GM18870 (cell line): Measurements from ENCODE around the gene NYAP2.

ENCODE experiments used
- ATAC-seq: cut with Tn5 transposase; IDR thresholded peaks from one replicate; pipeline ENCODE4 v1.9.1; 2021; ENCODE audit warnings: moderate library complexity; ENCODE audit not compliant: unreplicated experiment

The NYAP2 gene

DNA sequence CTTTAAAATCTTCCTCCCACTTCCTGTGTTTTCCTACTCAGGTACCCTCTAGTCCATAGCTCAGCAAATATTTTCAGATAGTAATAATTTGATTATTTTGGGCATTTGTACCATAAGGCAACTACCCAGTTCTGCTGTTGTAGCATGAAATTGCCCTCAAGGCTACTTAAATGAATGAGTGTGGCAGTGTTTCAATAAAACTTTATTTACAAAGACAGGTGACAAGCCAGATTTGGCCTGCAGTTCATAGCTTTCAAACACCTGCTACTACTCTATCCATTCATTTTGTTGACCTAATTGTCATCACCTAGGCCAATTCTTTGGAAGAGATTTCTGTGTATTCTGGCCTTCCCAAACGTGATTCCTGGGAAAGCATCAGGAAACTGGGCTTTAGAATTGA, 28.9 kb downstream of the NYAP2 start:
- no peak for ATAC-seq

DNA sequence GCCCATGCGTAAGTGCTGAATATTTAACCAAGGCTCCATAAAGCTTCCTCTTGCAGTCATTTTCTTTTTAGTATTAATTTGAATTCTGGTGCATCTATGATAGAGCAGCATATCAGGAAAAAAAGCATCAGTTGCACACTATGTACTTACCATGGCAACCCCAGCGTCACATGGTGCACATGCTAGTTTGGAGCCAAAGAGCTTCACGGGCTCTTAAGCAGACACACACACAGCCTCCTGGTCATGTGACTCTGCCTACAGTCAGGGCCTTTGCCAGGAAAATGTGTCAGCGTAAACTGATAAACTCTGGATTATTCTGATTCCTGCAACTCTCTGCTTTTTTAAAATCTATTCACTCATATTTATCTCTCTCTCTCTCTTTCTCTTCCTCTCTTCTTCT, 30.2 kb downstream of the NYAP2 start:
- no peak for ATAC-seq

DNA sequence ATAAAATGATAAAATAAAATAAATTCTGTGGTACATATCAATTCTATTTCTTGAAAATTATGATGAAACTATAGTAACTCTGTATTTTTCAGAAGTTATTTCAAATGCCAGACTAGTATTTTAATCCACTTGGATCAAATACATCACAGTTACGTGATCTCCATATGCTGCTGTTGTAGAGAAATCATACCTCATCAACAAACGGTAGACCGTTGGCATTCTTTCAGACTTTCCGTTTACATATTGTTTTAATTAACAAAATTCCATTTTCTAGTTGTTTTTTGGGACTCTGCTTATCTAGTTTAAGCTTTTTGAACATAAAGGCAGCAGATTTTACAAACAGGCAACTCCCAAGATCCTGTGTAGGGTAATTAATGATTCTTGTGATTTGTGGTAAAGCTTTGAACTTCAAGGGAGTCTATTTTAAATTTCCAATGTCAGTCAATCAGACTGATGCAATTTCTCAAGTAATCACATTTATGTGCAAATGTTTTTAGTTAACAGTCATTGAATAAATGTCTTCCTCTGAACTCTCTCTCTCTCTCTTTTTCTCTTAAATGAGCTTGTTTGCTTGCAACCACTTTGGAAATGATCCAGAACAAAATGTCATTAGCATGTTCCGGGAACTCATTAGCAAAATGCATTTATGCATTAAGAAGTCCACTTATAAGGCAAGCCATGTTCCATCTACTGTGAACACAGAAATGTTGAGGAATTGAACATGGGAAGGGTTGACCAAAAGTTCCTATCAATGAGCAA, 31.8 kb downstream of the NYAP2 start:
- ATAC-seq = no peak

DNA sequence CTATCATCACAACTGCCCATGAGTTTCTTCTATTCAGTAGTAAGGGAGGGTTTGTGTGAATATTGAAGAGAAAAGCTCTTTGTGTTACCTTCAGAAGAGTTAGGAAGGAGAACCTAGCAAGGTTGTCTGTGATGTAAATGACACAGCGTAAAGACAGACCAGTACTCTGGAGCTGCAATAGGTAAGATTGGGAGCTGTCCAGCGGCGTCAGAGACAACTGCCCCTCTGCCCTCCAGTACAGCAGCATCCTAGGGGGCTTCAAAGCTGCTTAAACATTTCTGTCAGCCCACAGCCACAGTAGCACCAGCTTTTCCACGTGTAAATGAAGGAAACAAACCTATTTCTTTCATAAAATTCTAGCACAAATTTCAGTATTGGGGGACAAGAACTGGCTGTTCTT, 34.5 kb downstream of the NYAP2 start:
- no peak for ATAC-seq

DNA sequence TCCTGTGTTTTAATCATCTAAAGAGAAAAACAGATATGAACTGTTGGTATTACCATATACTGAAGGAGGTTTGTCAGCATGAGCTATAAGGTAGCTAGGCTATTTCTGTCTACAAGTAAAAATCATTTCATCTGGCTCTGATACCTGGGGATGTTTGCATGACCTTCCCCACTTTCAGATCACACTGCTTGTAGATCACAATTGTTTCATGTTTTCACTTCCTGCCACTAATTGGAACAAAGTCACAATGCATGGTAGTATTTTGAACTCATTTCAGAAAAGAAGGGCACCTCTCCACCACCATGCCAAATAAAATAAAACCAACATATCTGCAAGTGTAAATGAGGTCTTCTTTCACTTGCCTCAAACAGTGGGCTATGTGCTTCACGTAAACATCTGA, 37.8 kb downstream of the NYAP2 start:
- ATAC-seq = no peak

DNA sequence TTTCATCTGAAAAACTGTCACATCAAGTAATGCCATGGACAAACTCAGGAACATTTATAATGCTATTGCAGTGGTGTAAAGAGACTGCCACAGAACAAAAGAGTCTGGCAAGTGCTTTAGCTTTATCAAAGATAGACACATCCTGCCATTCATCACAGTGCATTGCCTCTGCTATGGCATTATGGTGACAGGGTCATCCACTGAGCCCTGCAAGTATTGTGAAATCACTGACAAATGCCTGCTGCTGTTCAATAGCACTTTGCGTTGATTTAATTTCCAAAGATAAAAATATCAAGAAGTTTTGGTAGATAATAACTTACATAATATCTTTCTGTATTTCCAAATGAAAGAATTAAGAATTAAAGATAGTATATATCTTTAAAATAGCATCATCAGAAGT, 38.7 kb downstream of the NYAP2 start:
- ATAC-seq = no peak

DNA sequence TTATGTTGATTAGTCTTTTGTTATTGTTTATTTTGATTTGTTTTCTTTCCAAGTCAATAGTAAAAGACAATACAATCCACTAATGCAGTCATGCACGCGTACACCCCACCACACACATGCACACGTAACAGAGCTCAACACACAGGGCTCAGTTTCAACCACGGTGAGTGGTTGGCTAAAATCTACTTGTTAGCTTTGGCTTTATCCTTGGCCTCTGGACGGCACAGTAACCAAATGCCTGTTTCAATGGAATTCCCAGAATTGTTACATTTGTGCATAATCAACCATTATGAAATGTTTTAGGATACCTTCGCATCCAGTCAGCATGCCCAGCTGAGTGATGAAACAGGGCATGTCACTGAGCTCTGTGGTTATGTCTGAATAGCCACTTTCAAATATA, 53.2 kb downstream of the NYAP2 start:
- no peak for ATAC-seq

DNA sequence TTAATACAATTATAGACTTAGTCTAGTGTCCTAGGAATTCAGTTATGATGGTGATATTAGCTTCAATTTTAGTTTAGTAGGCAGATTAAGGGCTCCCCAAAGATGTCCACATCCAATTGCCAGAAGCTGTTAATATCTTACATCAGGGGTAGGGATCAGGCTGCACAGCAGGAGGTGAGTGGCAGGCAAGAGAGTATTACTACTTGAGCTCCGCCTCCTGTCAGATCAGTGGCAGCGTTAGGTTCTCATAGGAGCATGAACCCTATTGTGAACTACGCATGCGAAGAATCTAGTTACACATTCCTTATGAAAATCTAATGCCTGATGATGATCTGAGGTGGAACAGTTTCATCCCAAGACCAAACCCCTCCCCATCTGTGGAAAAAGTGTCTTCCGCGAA, 54.9 kb downstream of the NYAP2 start:
- ATAC-seq = no peak

DNA sequence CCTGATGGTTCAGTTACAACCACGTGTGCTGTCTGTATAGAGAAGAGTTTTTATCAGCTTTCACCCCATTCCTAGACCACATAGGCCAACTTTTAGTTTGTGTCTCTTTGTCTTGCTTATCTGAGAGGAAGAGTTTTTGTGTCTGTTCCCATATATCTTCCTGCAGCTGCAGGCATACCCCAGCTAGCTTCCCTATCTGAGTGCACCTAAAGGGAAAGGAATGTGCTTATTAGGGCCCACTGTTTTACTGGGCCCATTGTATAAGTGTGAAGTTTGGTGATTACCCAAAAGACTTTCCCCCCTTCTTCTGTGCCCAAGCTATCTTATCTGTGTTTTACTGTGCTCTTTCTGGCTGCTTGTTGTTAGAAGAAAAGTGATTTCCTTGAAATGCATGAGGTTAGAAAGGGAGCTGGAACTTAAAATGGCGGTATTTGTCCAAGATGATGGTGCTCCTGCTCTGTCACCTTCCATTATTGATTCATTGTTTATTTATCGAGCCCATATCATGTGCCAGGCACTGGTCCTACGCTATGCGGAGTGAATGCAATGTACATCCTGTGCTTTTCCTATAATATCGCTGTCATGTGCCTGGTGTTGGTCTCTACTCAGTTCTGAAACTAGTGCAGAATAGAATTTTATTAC, 57.2 kb downstream of the NYAP2 start:
- no peak for ATAC-seq

DNA sequence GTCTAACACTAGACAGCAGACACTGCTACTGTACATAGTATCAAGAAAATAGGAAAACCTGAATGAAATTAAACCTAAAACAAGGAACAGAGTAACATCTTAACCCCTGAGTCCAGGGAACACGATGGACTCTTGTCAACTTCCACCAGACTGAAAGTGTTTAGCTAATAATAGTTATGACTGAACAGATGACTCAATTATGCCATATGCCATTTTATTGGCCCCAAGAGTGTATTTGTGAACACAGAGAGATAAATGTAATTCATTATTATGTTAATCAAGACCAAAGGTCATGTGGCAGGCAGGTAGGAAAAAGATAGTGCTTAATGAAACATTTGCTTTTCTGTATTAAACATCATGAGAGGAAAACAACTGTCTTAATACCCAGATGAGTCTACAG, 58.0 kb downstream of the NYAP2 start:
- ATAC-seq = no peak

DNA sequence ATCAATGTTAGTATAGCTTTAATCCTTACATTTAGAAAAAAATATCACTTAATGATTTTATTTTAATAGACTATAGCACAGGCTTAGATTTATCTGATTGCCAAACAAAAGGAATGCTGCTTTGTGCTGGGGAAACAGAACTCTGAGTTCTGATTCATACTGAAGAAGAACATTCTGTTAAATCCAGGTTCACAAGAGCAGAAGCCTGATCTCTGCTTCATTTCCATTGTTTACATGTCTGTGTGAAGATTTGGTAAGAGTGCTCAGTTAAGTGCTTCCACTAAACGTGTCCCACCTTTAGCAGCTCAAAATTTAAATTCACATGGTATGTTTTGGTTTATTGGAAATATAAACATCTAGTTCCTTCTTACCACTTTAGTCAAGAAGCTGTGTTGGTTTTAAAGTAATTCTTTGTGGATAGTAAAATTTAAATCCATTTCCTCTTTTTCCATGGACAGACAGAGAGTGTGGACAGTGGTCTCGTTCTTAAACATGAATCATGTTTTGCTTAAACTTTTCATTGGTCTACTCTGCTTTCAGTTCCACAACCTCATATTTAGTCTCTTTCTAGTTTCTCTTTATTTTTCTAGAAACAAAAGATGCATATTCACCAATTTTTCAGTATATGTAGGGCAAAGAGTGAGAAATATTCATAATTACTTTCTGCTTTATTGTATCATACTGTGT, 59.1 kb downstream of the NYAP2 start:
- peak; percentile 71 for ATAC-seq

DNA sequence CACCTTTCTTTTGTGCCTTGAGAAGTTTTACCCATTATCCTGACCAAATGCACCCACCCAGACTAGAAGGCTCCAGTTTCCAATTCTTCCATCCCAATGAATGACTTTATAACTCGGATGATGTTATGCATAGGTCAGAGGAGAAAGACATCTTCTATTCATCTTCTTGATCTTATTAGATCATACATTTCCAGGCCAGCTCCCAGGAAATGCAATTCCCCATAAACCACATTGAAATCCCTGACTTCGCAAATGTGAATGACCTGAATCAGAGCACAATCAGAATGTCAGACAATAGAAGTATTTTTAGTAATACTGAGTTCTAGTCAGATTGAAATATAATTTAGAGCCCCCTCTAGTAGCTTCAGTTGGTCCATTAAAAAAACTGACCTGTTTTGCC, 62.9 kb downstream of the NYAP2 start:
- ATAC-seq = no peak

DNA sequence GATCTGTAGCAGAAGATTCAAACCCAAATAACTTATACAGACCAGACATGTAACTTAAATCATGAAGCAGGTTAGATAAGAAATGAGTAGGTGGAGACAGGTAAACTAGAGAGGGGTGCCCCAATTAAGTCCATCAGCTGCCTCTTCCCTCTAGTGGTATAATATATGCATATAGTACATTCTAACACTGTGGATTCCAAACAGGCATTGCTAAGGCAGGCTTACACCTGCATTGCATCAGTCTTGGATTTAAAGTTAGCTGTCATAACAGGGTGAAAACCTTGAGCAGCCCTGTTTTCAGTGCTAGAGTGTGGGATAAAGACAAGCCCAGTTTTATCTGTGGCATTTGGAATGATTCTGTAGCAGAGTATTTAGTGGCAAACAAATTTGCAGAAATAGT, 63.4 kb downstream of the NYAP2 start:
- no peak for ATAC-seq

DNA sequence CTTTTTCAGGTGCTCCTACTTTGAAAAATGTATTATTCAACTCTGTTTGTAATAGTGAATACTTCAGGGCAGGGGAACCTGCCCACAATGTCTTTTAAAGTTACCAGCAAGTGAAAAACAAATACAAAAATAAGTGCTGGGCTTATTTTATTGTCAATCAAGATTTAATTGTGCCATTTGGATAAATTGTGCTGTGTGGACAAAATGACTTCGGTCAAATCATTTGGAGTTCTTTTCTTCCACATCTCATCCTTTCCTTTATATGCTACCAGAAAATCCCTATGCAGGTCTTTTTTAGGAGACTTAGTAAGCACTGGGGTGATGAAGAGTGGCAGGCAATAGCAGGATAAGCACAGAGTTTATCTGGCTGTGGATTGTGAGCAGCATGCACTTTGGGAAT, 63.9 kb downstream of the NYAP2 start:
- ATAC-seq = no peak

DNA sequence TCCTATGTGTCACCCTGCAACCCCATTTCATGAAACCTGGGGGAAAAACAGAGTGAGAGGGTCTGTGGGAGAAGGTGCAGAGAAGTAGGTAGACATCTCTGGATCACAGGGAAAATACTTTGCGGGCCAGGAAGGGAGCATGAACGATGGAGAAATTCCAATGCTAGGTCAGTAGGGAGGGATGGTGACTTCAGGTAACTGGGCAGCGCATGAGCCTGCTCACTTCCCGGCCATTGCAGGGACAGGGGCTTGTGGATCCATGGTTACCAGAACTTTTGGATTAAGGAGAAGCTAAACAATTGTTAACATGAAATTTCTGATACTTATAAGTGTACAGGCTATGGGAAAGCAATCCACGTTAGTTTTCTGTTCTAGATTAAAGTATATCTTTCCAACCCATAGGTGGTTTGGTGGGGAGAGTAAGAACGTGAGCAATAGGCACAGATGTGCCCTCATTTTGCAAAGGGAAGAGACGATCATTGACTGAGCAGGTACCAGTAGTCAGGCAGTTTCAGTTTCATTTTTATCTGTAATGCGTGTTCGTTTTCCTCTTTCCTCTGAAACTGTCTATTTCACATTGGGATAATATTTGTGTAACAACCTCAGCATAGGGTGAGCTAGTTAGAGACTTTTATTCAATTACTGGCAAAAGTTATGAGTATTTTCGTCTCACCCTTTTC, 65.0 kb downstream of the NYAP2 start:
- ATAC-seq = peak; percentile 93

DNA sequence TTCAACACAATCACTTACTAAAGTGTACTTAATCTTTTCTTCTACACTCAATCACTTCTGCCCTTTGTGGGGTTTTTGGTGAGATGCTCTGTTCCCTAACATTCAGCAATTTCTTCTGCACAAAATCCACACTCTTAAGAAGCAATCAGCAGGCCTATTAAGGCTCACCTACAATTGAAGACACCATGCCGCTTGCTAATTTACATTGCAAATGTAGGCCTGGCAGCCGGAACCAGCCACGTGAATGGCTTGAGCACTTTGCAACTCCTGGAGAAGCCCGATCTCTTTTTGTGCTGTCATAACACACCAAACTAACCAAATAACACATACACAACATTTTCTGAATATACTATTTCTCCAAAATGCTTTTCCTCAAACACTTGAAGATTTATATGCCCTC, 66.3 kb downstream of the NYAP2 start:
- no peak for ATAC-seq

DNA sequence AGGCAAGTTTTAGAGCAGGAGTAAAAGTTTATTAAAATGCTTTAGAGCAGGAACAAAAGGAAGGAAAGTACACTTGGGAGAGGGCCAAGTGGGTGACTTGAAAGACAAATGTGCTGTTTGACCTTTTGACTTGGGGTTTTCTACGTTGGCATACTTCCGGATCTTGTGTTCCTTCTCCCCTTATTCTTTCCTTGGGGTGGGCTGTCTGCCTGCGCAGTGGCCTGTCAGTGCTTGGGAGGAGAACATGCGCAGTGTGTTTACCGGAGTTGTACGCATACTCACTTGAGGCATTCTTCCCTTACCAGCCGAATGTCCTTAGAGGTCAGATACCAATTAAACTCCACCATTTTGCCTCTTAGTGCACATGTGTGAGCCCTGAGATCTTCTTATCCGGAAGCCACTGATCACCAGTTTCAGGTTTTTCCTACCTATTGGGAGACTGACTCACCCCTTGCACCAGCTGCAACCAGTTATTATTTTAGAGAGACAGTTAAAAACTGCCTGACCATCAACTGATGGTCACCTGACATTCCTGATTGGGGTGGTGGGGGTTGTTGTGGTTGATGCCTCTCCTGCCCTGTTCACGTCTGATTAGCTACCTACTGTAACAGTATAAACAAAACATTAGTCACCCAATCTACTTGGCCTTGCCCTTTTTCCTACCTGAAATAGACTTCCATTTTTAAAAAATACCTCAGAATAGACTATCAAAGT, 67.5 kb downstream of the NYAP2 start:
- no peak for ATAC-seq

DNA sequence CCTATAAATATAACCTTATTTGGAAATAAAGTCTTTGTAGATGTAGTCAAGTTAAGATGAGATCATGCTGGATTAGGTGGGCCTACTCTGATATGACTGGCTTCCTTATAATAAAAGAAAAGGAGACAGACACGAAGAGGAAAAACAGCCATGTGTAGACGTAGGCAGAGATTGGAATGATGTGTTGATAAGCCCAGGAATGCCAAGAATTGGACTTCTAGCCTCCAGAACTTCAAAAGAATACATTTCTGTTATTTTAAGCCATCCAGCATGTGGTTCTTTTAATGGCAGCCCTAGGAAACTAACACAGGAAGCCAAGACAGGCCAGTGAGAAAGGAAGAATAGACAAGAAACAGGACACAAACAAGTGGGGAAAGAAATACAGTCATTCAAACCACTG, 68.6 kb downstream of the NYAP2 start:
- no peak for ATAC-seq

DNA sequence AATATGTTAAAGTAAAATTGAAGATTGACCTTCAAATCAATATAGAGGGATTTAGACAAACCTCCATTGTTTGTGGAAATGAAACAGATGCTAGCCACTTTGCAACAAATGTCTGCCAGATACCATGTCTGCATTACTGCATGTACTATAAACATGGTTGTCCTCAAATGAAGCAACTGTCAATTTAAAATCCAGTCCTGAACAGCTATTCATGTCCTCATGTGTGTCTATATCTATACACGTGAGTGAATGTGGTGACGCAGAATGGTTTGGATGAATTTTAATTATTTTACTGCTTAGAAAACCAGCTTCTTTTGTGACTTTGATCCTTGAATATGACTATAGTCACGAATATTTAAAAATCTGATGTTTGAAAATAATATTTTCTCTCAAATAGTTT, 71.5 kb downstream of the NYAP2 start:
- no peak for ATAC-seq

DNA sequence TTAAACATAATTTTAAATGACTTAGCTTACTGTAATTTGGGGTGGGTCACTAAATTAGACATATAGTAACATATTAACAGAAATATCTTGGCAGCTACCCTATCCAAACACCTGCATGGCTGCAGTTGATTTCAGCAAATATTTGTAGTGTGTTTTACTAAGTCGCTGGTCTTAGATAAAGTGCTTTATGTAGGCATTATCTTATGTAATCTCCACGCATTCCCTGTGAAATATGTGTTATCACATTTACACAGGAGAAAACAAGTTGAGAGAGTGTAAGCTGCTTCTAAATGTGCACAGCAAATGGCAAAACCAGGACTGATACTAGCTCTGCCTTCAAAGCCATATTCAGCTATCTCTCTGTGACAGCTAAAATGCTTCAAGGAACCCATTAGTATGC, 72.0 kb downstream of the NYAP2 start:
- no peak for ATAC-seq

DNA sequence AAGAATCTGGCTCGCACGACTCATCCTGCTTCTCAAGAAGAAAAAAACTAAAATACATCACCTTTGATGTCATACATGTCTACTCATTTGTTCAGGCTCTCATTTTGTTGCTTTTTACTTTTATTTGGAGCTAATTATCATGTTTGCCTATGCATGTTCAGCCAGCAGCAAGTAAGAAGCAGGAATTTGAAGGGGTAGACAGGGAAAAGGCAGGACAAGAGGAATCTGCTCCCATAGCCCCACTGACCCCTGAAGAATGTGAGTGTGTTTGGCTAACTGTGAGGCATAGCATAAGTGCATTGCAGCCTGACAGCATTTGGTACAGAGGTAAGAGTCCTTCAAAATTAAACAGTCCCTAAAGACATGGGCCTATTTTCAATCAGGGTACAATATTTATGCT, 72.7 kb downstream of the NYAP2 start:
- no peak for ATAC-seq
